K562 (cell line): Measurements from ENCODE around the gene ORC3. TPM values are rescaled to one million over a fixed set of nuclear protein-coding genes. Genes with fewer than 3 reads are reported as not detected.

Source experiments
- CBX5 ChIP-seq: IDR thresholded peaks from 2 replicates; pipeline ENCODE4 v1.6.1; 2014; ENCODE audit warnings: low read depth, borderline replicate concordance
- CTCF ChIP-seq, 3 experiments: IDR thresholded peaks in 2 of 3; conservative IDR thresholded peaks in 1 of 3; 2 replicates each; pipeline ENCODE4 v1.5.1; 2011 to 2012; ENCODE audit warnings: low read length in 3 of 3, mild to moderate bottlenecking in 3 of 3, control low read depth in 2 of 3, improper control_type of control experiment in 1 of 3, inconsistent platforms in 1 of 3, low read depth in 1 of 3, mixed read lengths in 1 of 3, moderate library complexity in 1 of 3; ENCODE audit not compliant: insufficient read depth in 2 of 3
- ELF4 ChIP-seq: fragments of 450-650 bp; formaldehyde crosslinking; IDR thresholded peaks from 2 replicates; pipeline ENCODE4 v1.4.0; 2022; ENCODE audit warnings: missing genetic modification characterization
- ELK3 ChIP-seq: fragments of 450-650 bp; formaldehyde crosslinking; IDR thresholded peaks from 2 replicates; pipeline ENCODE4 v1.4.0; 2020; ENCODE audit warnings: mild to moderate bottlenecking
- ETV6 ChIP-seq, 3 experiments: fragments of 150-350 bp in 1 of 3; sonication (generic) in 1 of 3; formaldehyde crosslinking in 1 of 3; IDR thresholded peaks; 2 replicates each; pipeline versions ENCODE4 v1.6.1 to v1.8.0; 2014 to 2022; ENCODE audit warnings: borderline replicate concordance in 2 of 3, low read depth in 2 of 3, antibody characterized with exemption in 1 of 3, low read length in 1 of 3, mild to moderate bottlenecking in 1 of 3, missing genetic modification reagents in 1 of 3
- FIP1L1 ChIP-seq: fragments of 200-400 bp; formaldehyde crosslinking; IDR thresholded peaks from 2 replicates; pipeline ENCODE4 v1.6.1; 2018; ENCODE audit warnings: mild to moderate bottlenecking, low read depth, low read length; ENCODE audit not compliant: poor library complexity, severe bottlenecking
- HBP1 ChIP-seq: fragments of 450-650 bp; formaldehyde crosslinking; IDR thresholded peaks from 2 replicates; pipeline ENCODE4 v1.4.0; 2022; ENCODE audit warnings: missing genetic modification characterization
- JUND ChIP-seq, 2 experiments: IDR thresholded peaks; 2 replicates in 1 of 2; 3 replicates in 1 of 2; pipeline ENCODE4 v1.6.1; 2011; ENCODE audit warnings: borderline replicate concordance in 2 of 2, low read depth in 2 of 2, low read length in 2 of 2, improper control_type of control experiment in 1 of 2, missing biosample characterization in 1 of 2, missing genetic modification characterization in 1 of 2, missing genetic modification reagents in 1 of 2
- KDM1A ChIP-seq, 2 experiments: fragments of 450-650 bp; IDR thresholded peaks; 2 replicates each; pipeline ENCODE4 v1.6.1; 2016; ENCODE audit warnings: mild to moderate bottlenecking in 2 of 2
- L3MBTL2 ChIP-seq: fragments of 450-650 bp; IDR thresholded peaks from 2 replicates; pipeline ENCODE4 v1.6.1; 2016; ENCODE audit warnings: mild to moderate bottlenecking, moderate library complexity
- MAZ ChIP-seq, 2 experiments: fragments of 450-650 bp in 1 of 2; sonication (generic) in 1 of 2; formaldehyde crosslinking; IDR thresholded peaks in 1 of 2; conservative IDR thresholded peaks in 1 of 2; 2 replicates each; pipeline versions ENCODE4 v1.4.0 to v1.5.0; 2020; ENCODE audit warnings: mild to moderate bottlenecking in 1 of 2, missing genetic modification reagents in 1 of 2
- POLR3G ChIP-seq: IDR thresholded peaks from 2 replicates; pipeline ENCODE4 v1.6.1; 2011; ENCODE audit not compliant: insufficient read length, insufficient replicate concordance; ENCODE audit errors: extremely low read depth
- PTTG1 ChIP-seq: fragments of 450-650 bp; IDR thresholded peaks from 2 replicates; pipeline ENCODE4 v1.6.1; 2016; ENCODE audit warnings: low read depth, mild to moderate bottlenecking, missing genetic modification characterization, missing compliant biosample characterization
- RCOR1 ChIP-seq, 2 experiments: IDR thresholded peaks; 2 replicates each; pipeline ENCODE4 v1.6.1; 2012; ENCODE audit warnings: low read depth in 2 of 2, low read length in 2 of 2, borderline replicate concordance in 1 of 2, improper control_type of control experiment in 1 of 2
- RNF219 ChIP-seq: fragments of 250-450 bp; sonication (Bioruptor Pico); IDR thresholded peaks from 2 replicates; pipeline ENCODE4 v1.5.0; 2022; ENCODE audit warnings: mild to moderate bottlenecking
- YY1 ChIP-seq, 3 experiments: IDR thresholded peaks; 2 replicates each; pipeline ENCODE4 v1.6.1; 2011; ENCODE audit warnings: low read length in 2 of 3, mild to moderate bottlenecking in 2 of 3, moderate library complexity in 2 of 3, borderline replicate concordance in 1 of 3, control low read depth in 1 of 3, low read depth in 1 of 3; ENCODE audit not compliant: insufficient read depth in 3 of 3, insufficient replicate concordance in 2 of 3, control insufficient read depth in 1 of 3, insufficient read length in 1 of 3; ENCODE audit errors: extremely low read depth in 1 of 3
- ZNF217 ChIP-seq: sonication (generic); formaldehyde crosslinking; IDR thresholded peaks from 2 replicates; pipeline ENCODE4 v1.8.0; 2022; ENCODE audit warnings: mild to moderate bottlenecking, missing genetic modification reagents
- ZNF384 ChIP-seq: IDR thresholded peaks from 2 replicates; pipeline ENCODE4 v1.6.1; 2012; ENCODE audit warnings: low read depth, low read length, improper control_type of control experiment
- ZNF408 ChIP-seq: fragments of 250-450 bp; sonication (Bioruptor Pico); IDR thresholded peaks from 2 replicates; pipeline ENCODE4 v1.4.0; 2020; ENCODE audit warnings: low read depth, mild to moderate bottlenecking, moderate library complexity
- ZNF41 ChIP-seq: fragments of 250-450 bp; sonication (Bioruptor Pico); conservative IDR thresholded peaks from 2 replicates; pipeline ENCODE4 v1.4.0; 2020; ENCODE audit warnings: mild to moderate bottlenecking
- ZNF778 ChIP-seq: fragments of 450-650 bp; formaldehyde crosslinking; IDR thresholded peaks from 2 replicates; pipeline ENCODE4 v1.4.0; 2020; ENCODE audit warnings: mild to moderate bottlenecking, moderate library complexity
- polyA plus RNA-seq, 8 experiments: library from polyadenylated mRNA; depleted of rRNA in 4 of 8; stranded (reverse) in 5 of 8; unstranded in 3 of 8; fragments of >200 nt; fragmentation: Nextera tagmentation in 2 of 8; fragmentation: Illumina TruSeq in 1 of 8; extraction: Ambion mirVana in 2 of 8; extraction: Trizol in 1 of 8; gene quantifications; 2 replicates each; pipeline versions ENCODE4 v1.2.1 to v1.2.3, GENCODE V29; 2011 to 2014; ENCODE audit warnings: inconsistent platforms in 1 of 8, missing spikeins in 1 of 8
- total RNA-seq, 7 experiments: library from RNA; depleted of rRNA in 6 of 7; stranded (reverse); fragments of >200 nt in 6 of 7; fragmentation: Illumina TruSeq in 2 of 7; extraction: Trizol in 2 of 7; gene quantifications; 2 replicates each; pipeline versions ENCODE4 v1.2.1 to v1.2.3, GENCODE V29; 2011 to 2021; ENCODE audit warnings: low replicate concordance in 1 of 7

ORC3 gene
- total and polyA plus RNA-seq, 9 of the 15 experiments (the other 6 are each of a cell fraction or from before 2014, with no cell fraction given): 28.8 to 159 (median 74.8) TPM

GRCh38 chr6:87701344-87701675 lies 111.4 kb downstream of the ORC3 start (continued):
- TF ChIP-seq ZNF778 (CRISPR knock-in tag) (no peak), ELF4 (CRISPR knock-in tag) (no peak), RNF219 (CRISPR knock-in tag) (no peak), L3MBTL2 (no peak), RCOR1 (IDR thresholded peaks at IDR 0.05; ENCODE audit: borderline replicate concordance in 1 of 2, low read depth in 2 of 2, low read length in 2 of 2) (no peak), FIP1L1 (peak; percentile 44), POLR3G (no peak), YY1 (IDR thresholded peaks at IDR 0.05; ENCODE audit: borderline replicate concordance in 1 of 3, control insufficient read depth in 1 of 3, extremely low read depth in 1 of 3, insufficient read depth in 3 of 3, insufficient read length in 1 of 3, insufficient replicate concordance in 2 of 3, low read depth in 1 of 3, low read length in 2 of 3) (peak; percentile 12 to 55 (median 40)), ZNF41 (CRISPR knock-in tag) (no peak), PTTG1 (tag) (no peak), ELK3 (CRISPR knock-in tag) (no peak), HBP1 (no peak), ZNF408 (CRISPR knock-in tag) (no peak), KDM1A (IDR thresholded peaks at IDR 0.05) (no peak), ETV6 (IDR thresholded peaks at IDR 0.05; ENCODE audit: borderline replicate concordance in 1 of 2, low read depth in 2 of 2, low read length in 1 of 2) (no peak), ETV6 (CRISPR knock-in tag; IDR thresholded peaks at IDR 0.05; ENCODE audit: borderline replicate concordance) (no peak), ZNF384 (no peak), JUND (IDR thresholded peaks at IDR 0.05; ENCODE audit: borderline replicate concordance, low read depth, low read length) (no peak), JUND (tag; IDR thresholded peaks at IDR 0.05; ENCODE audit: borderline replicate concordance, low read depth, low read length) (no peak), CBX5 (no peak), CTCF (IDR thresholded peaks at IDR 0.05 in 2 of 3, conservative IDR thresholded peaks at IDR 0.05 in 1 of 3; ENCODE audit: insufficient read depth in 2 of 3, low read depth in 1 of 3, low read length in 3 of 3) (no peak), ZNF217 (CRISPR knock-in tag) (no peak), MAZ (CRISPR knock-in tag; conservative IDR thresholded peaks at IDR 0.05 in 1 of 2, IDR thresholded peaks at IDR 0.05 in 1 of 2) (no peak)
